Subcutaneous adipose tissue (tissue), 4 donors: ENCODE data around the gene PLCD3. TPM values are rescaled to one million over a fixed set of nuclear protein-coding genes. Genes with fewer than 3 reads are reported as not detected.

Experiments
- total RNA-seq, 4 donors: library from RNA; depleted of rRNA; stranded (reverse); fragments of >200 nt; gene quantifications; one replicate each; pipeline ENCODE4 v1.1.0, GENCODE V29; 2016
- TF ChIP-seq, protein P1 (sequence below): fragments of 450-650 bp; IDR thresholded peaks from one replicate; pipeline ENCODE4 v1.5.1; 2016; ENCODE audit warnings: low read depth, mild to moderate bottlenecking, control low read depth, antibody characterized with exemption, moderate library complexity

Gene PLCD3
- total RNA-seq, 4 donors from 2014 or later = 5.9 to 48.0 (median 31.6) TPM

DNA sequence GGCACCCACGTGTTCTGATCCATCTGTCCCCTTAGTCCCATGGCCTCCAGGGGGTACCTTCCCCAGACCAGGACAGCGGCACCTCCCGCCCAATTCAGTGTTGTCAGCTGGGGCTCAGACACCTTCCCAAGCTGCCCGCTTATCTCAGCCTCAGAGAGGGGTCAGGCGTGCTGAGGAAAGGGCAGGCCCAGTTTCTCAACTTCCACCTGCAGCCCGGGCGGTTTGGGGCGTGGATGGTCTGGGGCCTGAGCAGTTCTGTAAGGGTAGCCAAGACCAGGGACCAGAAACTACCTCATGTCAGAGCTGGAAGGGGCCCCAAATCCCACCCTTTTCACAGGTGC, 5.1 kb downstream of the PLCD3 start:
- TF ChIP-seq, protein P1, sequence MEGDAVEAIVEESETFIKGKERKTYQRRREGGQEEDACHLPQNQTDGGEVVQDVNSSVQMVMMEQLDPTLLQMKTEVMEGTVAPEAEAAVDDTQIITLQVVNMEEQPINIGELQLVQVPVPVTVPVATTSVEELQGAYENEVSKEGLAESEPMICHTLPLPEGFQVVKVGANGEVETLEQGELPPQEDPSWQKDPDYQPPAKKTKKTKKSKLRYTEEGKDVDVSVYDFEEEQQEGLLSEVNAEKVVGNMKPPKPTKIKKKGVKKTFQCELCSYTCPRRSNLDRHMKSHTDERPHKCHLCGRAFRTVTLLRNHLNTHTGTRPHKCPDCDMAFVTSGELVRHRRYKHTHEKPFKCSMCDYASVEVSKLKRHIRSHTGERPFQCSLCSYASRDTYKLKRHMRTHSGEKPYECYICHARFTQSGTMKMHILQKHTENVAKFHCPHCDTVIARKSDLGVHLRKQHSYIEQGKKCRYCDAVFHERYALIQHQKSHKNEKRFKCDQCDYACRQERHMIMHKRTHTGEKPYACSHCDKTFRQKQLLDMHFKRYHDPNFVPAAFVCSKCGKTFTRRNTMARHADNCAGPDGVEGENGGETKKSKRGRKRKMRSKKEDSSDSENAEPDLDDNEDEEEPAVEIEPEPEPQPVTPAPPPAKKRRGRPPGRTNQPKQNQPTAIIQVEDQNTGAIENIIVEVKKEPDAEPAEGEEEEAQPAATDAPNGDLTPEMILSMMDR = no peak

DNA sequence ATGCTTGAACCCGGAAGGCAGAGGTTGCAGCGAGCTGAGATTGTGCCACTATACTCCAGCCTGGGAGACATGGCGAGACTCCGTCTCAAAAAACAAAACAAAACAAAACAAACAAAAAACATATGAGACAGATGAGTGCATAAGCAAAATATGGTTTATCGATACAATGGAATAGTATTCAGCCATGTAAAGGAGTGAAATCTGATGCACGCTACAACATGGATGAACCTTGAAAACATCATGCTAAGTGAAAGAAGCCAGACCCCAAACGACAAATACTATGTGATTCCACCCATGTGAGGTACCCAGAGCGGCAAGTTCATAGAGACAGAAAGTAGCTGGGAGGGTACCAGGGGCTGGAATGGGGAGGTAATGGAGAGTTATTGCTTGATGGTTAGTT, 6.8 kb downstream of the PLCD3 start:
- TF ChIP-seq, protein P1 = no peak

DNA sequence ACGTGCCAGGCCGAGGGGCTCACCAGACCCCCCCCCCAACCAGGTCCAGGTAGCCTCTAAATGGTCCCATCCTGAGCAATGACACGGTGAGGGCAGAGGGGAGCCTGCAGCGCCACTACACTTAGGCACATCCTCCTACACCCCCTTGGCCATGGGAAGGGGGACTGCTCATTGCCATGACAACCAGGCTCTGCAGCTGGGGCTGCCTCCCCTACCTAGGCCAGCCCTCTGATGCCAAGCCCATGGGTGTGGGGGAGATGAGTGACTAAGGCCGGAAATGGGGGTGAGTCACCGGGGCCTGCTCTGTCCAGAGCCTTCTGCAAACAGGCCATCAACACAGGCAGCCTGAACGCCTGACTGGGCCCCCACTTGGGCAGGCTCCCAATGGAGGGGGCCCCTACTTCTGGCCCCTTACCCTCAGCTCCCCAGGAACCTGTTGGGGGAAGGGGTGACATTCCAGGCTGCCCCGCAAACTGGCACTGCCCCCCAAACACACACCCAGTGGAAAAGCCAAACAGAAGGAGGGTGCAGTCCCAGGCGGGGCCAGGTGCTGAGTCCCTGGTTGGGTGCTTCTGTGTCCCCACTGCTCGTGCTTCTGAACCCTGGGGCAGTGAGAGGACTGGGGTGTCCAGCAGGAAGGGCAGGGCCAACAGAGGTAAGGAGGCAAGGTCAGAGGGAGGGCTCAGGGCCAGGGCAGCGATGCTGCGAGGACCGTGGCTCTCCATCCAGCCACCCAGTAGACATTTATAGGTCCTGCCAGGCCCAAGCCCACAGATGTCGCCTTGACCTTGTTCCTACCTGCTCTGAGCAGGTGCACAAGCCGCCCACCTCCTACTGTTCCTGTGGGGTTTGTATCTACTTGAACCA, 8.2 kb downstream of the PLCD3 start:
- TF ChIP-seq, protein P1 = no peak

DNA sequence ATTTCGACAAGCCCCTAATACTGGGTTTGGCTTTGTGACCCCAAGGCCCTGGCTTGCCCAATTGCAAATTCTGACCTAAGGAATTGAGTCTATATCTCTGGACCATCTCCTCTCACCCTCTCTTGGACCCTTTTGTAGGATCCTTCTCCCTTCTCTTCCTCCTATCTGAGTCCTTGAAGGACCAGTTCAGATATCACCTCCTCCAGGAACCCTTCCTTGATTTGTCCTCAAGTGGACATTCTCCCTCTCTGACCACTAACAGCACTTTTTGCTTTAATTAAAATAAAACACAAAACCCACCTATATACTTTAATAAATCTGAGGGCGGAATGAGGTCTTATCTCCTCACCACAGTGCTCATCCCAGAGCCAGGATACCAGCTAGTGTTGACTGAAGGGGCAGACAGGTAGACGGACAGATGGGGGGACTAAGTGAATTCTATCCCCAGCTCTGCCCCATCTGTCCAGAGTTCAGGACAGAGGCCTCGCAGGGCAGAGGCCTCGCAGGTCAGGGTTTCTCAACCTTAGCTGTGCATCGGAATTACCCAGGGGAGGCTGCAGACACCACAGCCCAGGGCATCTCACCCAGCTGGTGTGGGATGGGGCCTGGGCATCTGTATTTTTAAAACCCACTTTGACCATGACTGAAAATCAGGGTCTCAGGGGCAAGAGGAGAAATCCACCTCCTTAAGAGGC, 9.1 kb downstream of the PLCD3 start:
- TF ChIP-seq, protein P1 = no peak

DNA sequence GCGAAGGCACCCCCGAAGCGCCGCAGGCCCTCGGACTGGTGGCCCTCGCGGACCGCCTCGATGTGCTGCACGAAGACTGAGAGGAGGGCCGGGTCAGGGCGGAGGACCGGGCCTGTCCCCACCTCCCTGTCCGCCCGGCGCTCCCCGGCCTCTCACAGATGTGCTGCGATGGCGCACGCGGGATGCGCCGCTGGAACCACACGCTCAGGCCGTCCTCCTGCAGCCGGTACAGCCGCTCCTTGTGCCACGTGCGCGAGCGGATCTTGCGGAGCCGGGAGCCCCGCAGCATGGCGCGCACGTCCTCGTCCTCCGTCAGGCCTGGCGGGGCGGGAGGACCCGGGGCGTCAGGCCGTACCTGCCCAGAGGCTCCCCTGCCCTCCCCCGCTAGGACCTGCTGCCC, 11.3 kb downstream of the PLCD3 start:
- TF ChIP-seq, protein P1 = no peak

DNA sequence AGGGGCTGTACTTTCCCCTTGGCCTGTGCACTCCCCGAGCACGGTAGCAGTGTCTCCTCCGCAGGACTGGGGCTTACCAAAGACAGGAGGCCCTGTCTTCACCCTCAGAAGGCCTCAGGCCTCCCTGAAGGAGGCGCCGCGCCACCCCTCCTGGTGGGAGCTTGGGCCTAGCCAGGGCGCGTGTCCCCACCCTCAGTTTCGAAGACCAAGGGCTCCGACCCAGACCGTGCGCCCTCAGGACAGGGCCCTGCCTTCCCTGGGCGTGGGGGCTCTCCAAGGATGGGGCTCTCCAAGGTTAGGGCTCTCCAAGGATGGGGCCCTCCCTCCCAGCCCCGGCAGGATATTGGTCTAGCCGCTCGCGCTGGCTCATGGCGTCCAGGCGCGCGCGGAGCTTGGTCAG, 11.8 kb downstream of the PLCD3 start:
- TF ChIP-seq, protein P1 = no peak

DNA sequence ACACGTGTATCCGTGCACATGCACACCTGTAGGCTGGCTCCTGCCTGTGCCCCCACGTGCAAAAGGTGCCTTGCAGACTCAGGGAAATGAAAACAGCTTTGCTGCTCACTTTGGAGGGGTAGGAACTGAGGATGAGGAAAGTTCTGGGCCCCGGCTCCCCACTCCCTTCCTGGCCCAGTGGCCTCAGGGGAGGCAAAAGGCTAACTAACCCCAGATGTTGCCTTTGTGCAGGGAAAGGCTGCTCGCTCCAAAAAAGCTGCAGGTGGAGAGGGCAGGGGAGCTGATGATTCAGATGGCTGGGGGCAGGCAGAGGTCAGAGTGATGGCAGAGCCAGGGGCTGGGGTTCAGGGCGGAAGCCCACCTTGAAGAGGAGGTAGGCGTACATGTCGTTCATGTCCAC, 12.4 kb downstream of the PLCD3 start:
- TF ChIP-seq, protein P1 = no peak
